Activated CD4-positive, alpha-beta T cell treated with anti-CD3 and anti-CD28 coated beads, Interleukin-2, amount 50 U/mL, for 48 hours (primary cell): Measurements from ENCODE around the gene WDR7.

Experiments used
- DNase-seq, 2 experiments: peaks; one replicate each; pipeline ENCODE4 v3.0.0-alpha.2; 2020

WDR7 gene

GRCh38 chr18:57052759-57053158 is 401.6 kb downstream of the WDR7 start:
- DNase-seq = no peak

- DNase-seq = no peak
These were observed 403.7 kb downstream of the WDR7 start for GRCh38 chr18:57054891-57055290.

DNA sequence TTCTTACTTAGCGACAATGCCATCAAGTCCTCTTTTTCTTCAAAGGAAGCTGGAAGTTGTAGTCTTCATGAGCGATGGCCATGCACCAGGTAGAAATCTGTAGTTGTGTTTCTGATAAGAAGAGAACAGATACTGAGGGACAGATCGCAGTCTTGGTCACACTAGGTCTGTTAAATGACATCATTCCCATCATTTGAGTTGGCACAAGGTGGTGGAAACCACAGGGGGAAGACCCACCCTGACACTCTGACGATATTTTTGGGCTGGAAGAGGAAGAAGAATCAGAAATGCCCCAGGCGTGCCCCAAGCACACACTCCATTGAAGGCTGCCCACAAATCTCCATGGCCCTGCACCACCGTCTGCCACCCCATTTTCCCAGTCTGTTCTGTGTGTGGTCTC is 406.7 kb downstream of the WDR7 start:
- DNase-seq = peak in 1 of 2 experiments; percentile 6

GRCh38 chr18:57058734-57059133 is 407.6 kb downstream of the WDR7 start:
- no peak for DNase-seq

- DNase-seq = no peak
These were observed 408.2 kb downstream of the WDR7 start for GRCh38 chr18:57059366-57059765.

- DNase-seq = no peak
These were observed 409.7 kb downstream of the WDR7 start for GRCh38 chr18:57060814-57061213.

GRCh38 chr18:57062178-57062577 is 411.0 kb downstream of the WDR7 start:
- DNase-seq = no peak

- DNase-seq = no peak
These were observed 411.7 kb downstream of the WDR7 start for GRCh38 chr18:57062844-57063243.

DNA sequence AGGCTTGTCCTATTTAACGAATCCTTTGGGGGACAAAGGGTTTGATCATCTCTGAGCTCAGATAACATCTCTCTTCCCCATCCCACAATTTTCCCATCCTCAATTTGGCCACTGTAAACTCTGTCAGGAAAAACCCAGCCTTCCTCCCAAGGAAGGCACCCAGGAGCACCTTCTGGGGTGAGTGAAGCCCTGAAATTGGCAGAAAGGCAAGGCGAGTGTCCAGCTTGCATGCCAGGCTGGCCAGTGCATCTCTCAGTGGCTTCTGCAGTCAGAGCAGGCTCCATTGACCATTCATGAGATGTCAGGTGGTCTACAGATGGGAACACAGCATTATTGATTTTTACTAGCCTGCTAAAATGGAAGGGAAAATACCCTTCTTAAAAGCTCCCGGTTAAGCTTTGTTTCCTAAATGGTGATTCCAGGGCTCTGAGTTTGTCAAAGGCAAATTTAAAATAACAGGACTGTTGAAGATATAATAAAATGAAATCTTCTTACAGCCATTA is 412.5 kb downstream of the WDR7 start:
- DNase-seq = no peak

GRCh38 chr18:57073501-57074187 is 422.5 kb downstream of the WDR7 start:
- DNase-seq = no peak

DNA sequence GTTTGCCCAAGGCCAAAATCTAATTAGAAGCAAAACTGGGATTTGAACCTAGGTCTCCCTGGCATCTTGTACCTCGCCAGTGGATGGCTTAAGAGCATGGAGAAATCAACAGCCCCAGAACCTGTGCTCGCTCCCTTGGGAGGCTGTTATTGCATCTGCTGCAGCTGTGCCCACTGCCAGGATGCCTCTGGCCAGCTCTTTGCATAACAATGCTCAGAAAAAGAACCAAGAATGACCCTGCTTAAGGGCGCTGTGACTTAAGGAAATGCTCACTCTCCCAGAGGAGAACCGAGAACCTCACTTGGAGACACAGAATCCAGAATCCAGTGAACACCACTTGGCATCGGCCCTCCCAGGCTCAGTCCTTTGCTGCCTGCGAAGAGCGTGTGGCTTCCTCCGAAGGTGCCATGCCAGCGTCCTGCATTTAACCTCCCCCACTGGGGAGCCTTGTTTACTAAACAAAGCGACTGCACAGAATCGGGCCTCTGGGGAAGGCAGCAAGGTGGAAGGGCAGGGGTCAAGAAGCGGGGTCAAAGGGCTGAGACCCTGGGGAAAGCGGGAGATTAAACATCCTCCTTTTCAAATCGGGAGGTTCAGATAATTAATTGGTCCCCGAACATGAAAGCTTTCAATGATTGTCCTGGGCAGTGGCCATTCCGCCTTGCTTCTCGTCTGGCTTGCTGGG is 424.7 kb downstream of the WDR7 start:
- DNase-seq = no peak

DNA sequence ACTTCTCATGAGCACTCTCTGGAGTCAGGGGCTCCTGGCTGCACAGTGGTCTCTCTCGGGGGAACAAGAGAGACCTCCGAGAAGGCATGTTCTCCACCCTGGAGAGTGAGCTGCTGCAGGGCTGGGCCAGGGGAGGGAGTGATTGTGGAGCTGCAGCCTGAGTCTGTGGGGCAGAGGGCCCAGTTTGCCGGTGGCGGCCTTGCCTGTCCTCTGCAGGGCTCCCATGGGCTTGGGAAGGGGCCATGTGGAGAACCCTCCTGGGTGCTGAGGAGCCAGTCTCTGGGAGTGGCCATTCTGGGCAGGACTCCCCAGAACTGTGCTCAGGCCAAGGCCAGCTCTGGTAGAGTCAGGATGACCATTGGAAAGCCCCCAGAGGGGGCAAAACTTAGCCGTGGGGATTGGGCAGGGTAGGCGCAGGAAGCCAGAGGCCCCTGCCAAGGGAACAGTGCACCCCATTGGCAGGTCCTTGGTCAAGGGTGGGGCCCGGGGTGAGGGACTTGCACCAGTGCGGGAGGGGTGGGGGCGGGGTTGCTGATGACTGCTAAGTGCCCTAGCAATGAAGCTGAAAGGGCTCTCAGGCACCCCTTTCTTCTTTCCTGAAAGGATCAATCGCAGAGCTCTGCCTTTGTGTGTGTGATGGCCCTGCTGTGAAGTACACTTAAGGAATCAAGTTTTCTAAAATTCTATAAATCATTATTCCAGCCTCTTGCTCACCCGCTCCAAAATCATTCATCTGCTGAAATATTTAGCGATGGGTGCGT is 426.0 kb downstream of the WDR7 start:
- DNase-seq = no peak

- DNase-seq = peak in 1 of 2 experiments; percentile 8
These were observed 426.8 kb downstream of the WDR7 start for GRCh38 chr18:57077786-57078552.

DNA sequence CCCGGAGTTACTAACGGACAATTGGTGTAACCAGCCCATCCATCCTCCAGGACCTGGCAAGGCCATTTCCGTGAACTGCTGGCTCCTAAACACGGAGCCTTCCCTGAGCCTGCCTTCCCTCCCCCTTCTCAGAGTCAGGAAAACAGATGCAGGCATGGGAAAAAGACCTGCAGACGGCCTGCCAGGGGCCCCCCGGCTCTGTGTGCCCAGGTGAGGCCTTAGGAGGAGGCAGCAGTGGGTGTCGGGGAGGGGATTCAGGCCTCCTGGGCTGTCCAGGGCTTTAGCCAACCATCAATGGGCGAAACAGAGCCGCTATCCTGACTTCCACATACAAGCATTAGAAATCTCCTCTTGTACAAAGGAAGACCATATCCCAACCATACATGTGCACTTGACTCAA is 427.5 kb downstream of the WDR7 start:
- DNase-seq = no peak

- DNase-seq = no peak
These were observed 429.3 kb downstream of the WDR7 start for GRCh38 chr18:57080479-57080878.

- DNase-seq = no peak
These were observed 430.7 kb downstream of the WDR7 start for GRCh38 chr18:57081899-57082298.

- DNase-seq = no peak
These were observed 432.3 kb downstream of the WDR7 start for GRCh38 chr18:57083485-57083884.

GRCh38 chr18:57084331-57085271 is 433.4 kb downstream of the WDR7 start:
- DNase-seq = no peak

GRCh38 chr18:57085371-57085770 is 434.2 kb downstream of the WDR7 start:
- DNase-seq = no peak

DNA sequence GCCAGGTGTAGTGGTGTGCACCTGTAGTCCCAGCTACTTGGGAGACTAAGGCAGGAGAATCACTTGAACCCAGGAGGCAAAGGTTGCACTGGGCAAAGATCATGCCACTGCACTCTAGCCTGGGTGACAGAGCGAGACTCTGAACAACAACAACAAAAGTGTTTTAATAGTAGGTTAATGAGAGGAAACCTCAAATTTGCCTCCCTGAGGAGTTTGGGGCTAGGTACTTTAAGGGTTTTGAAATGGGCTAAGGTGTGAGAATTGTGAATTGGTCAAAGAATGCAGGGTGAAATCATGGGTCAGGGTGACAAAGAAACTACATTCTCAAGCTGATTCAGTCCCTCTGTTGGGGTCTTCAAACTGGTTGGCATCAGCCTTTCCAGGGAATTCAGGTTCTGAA is 435.0 kb downstream of the WDR7 start:
- no peak for DNase-seq
